ENCODE data around the gene BCAS3. TPM values are rescaled to one million over a fixed set of nuclear protein-coding genes. Genes with fewer than 3 reads are reported as not detected.

BCAS3 gene
- total RNA-seq, 3 donors from 2014 or later: 3.6 to 4.2 (median 4.1) TPM

- Mint-ChIP-seq H3K4me1 (ENCODE audit: low read depth) (no peaks in the 10 kb centered on the region), H3K9me3 (no peaks in the 10 kb centered on the region), H3K4me3 (no peak overlapping the region), H3K36me3 (ENCODE audit: insufficient read depth) (peaks cover 2% of the 10 kb centered on the region), H3K27me3 (ENCODE audit: low read depth) (peaks cover 7% of the 10 kb centered on the region)
- DNase-seq (no peak), ATAC-seq (no peak)
These were observed 711.1 kb downstream of the BCAS3 start for GRCh38 chr17:61388561-61389356.

GRCh38 chr17:61389670-61390478 is 712.2 kb downstream of the BCAS3 start:
- Mint-ChIP-seq H3K36me3 (ENCODE audit: insufficient read depth) (peaks cover 2% of the 10 kb centered on the region), H3K4me3 (no peak overlapping the region), H3K9me3 (no peaks in the 10 kb centered on the region), H3K4me1 (ENCODE audit: low read depth) (no peaks in the 10 kb centered on the region), H3K27me3 (ENCODE audit: low read depth) (peaks cover 13% of the 10 kb centered on the region)
- ATAC-seq (peak; percentile 64 to 67), DNase-seq (no peak)

DNA sequence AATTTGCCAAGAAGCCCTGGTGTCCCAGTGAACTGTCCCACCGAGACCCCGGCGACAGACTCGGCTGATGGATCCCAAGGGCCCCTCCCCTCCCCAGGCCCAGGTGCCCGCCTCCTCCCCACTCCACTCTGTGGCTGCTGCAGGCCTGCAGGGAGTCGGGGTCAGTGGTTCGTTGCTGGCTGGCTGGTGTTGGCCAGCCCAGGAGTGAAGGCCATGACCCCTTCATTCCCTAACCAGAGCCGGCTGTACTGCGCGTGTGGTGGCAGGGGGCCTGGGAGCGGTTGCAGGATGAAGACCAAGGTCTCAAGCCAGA is 712.8 kb downstream of the BCAS3 start:
- Mint-ChIP-seq H3K4me3 (no peak overlapping the region), H3K9me3 (no peaks in the 10 kb centered on the region), H3K4me1 (ENCODE audit: low read depth) (peaks cover 2% of the 10 kb centered on the region), H3K36me3 (ENCODE audit: insufficient read depth) (peaks cover 2% of the 10 kb centered on the region), H3K27me3 (ENCODE audit: low read depth) (peaks cover 18% of the 10 kb centered on the region)
- DNase-seq (no peak), ATAC-seq (no peak)

- ATAC-seq: no peak
- H3K9me3 Mint-ChIP-seq: no peaks in the 10 kb centered on the region
- no peak for DNase-seq
- peaks cover 2% of the 10 kb centered on the region for H3K36me3 Mint-ChIP-seq (ENCODE audit: insufficient read depth)
- no peak overlapping the region for H3K4me3 Mint-ChIP-seq
- peaks cover 25% of the 10 kb centered on the region for H3K27me3 Mint-ChIP-seq (ENCODE audit: low read depth)
- peaks cover 5% of the 10 kb centered on the region for H3K4me1 Mint-ChIP-seq (ENCODE audit: low read depth)
These were observed 714.1 kb downstream of the BCAS3 start for GRCh38 chr17:61391595-61392291.

DNA sequence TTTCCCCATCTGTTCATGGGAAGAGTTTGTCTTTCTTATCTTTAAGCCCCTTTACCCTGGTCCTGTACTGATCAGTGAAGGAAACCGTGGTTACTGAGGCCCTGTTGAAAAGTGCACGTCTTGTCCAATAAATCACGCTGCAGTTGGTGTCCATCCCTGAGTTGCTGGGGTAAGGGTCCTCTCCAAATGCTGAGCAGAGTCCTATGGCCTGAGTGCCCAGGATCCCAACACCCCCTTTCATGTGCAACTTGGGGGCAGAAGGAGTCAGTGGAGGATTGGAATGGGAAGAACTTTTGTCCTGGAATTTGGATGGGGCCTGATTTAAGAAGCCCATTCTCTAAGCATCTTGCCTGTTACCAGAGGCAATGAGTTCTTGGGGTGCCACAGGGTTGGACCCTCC is 715.0 kb downstream of the BCAS3 start:
- Mint-ChIP-seq H3K9me3 (no peaks in the 10 kb centered on the region), H3K4me1 (ENCODE audit: low read depth) (peaks cover 5% of the 10 kb centered on the region), H3K4me3 (no peak overlapping the region), H3K27me3 (ENCODE audit: low read depth) (peaks cover 28% of the 10 kb centered on the region), H3K36me3 (ENCODE audit: insufficient read depth) (peaks cover 2% of the 10 kb centered on the region)
- DNase-seq: no peak
- ATAC-seq: no peak

GRCh38 chr17:61393550-61393903 is 715.9 kb downstream of the BCAS3 start:
- Mint-ChIP-seq H3K4me1 (ENCODE audit: low read depth) (peaks cover 12% of the 10 kb centered on the region), H3K9me3 (no peaks in the 10 kb centered on the region), H3K27me3 (ENCODE audit: low read depth) (peaks cover 35% of the 10 kb centered on the region), H3K36me3 (ENCODE audit: insufficient read depth) (peaks cover 2% of the 10 kb centered on the region), H3K4me3 (no peak overlapping the region)
- no peak for DNase-seq
- ATAC-seq: no peak

GRCh38 chr17:61393904-61394629 is 716.4 kb downstream of the BCAS3 start:
- no peak for ATAC-seq
- Mint-ChIP-seq H3K9me3 (no peaks in the 10 kb centered on the region), H3K36me3 (ENCODE audit: insufficient read depth) (peaks cover 2% of the 10 kb centered on the region), H3K27me3 (ENCODE audit: low read depth) (peaks cover 35% of the 10 kb centered on the region), H3K4me1 (ENCODE audit: low read depth) (peaks cover 15% of the 10 kb centered on the region), H3K4me3 (no peak overlapping the region)
- no peak for DNase-seq

DNA sequence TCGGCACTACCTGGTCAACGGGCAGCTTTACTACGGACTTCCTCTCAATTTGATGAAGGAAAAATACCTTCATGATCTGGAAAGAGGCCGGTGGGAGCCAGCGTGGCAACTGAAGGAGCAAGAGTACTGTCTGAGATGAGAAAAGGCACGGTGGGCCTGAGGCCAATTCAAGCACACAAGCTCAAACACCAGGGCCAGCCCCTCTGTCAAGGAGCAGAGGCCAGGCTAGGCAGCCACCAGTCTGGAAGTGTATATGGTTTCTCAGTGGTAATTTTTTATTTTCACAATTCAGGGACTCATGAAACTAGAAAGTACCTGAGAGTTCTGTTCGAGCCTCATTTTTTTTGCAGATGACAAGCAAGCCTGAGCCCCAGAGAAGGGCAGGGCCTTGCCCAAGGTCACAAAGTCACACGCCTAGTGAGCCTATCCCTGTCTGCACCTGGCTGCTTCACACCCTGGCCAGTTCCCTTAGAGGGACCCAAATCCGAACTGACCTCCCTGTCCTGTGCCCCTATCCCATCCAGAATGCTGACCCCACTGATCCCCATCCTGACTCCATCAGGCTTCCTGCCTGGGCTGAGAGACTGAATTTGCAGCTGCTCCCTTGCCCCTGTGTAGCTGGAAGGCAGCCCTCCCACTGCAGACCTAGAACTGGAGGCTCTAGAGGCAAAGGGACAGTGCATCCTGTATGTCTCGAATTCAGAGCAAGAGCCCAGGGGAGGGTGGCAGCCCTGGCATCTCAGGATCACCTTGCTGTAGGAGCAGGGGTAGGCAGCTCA is 717.2 kb downstream of the BCAS3 start:
- no peaks in the 10 kb centered on the region for H3K9me3 Mint-ChIP-seq
- ATAC-seq (no peak), DNase-seq (no peak)
- H3K4me1 Mint-ChIP-seq (ENCODE audit: low read depth): peaks cover 15% of the 10 kb centered on the region
- peaks cover 2% of the 10 kb centered on the region for H3K36me3 Mint-ChIP-seq (ENCODE audit: insufficient read depth)
- peaks cover 34% of the 10 kb centered on the region for H3K27me3 Mint-ChIP-seq (ENCODE audit: low read depth)
- H3K4me3 Mint-ChIP-seq: no peak overlapping the region

DNA sequence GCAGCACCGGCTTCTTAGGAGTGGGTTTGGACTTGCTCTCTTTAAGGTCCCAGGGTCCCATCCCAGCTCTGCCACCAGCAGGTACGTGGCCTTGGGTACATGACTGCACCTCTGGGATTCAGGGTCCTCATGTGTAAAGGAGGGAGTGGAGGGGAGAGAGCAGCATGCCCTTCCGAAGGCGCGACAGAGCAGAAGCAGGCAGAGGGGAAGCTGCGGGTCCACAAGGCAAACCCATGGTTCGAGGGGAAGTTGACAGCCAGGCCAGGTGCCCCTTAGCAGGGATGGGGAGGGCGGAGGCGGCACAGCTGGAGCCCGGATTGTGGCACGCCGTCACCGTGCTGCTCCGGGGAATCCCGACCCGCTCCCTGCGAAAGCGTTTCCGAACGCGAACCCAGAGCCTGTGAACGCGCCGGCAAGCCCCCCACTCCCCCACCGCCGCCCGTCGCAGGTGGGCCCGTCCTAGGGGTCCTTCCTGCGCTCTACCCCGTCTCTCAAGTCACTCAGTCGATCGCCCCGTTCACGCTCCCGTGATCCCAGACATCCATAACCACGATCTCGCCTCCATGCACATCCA is 717.8 kb downstream of the BCAS3 start:
- Mint-ChIP-seq H3K9me3 (no peaks in the 10 kb centered on the region), H3K4me1 (ENCODE audit: low read depth) (peaks cover 15% of the 10 kb centered on the region), H3K27me3 (ENCODE audit: low read depth) (peaks cover 34% of the 10 kb centered on the region), H3K4me3 (no peak overlapping the region), H3K36me3 (ENCODE audit: insufficient read depth) (peaks cover 2% of the 10 kb centered on the region)
- ATAC-seq (no peak), DNase-seq (no peak)

DNA sequence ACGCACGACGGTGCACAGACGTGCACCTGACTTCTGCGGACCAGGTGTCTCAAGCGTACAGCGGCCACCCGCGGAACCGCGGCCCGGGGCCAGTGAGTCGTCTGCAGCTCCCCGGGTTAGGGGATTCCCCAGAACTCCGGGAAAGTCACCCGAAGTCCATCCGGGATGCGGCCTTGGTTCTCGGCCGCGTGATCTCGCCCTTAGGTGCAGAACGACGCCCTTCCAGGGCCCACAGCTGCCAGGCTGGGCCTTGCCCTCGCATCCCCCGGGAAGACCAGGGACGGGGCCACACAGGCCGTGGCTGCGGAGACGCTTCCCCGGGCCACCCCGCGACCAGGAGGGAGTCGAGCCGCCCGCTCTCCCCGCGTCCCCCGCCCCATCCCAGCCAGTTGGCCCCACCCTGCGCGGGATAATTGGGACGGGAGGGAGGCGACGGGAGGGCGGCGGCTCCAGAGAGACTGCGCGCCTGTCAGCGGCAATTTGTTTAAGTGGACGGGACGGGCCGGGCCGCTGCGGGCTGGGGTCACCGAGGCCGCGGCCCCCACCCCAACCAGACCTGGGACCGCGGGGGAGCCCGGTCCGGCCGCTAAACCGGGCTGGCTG is 718.4 kb downstream of the BCAS3 start:
- DNase-seq (no peak), ATAC-seq (no peak)
- Mint-ChIP-seq H3K4me1 (ENCODE audit: low read depth) (peaks cover 21% of the 10 kb centered on the region), H3K27me3 (ENCODE audit: low read depth) (peaks cover 40% of the 10 kb centered on the region), H3K36me3 (ENCODE audit: insufficient read depth) (peaks cover 2% of the 10 kb centered on the region), H3K9me3 (no peaks in the 10 kb centered on the region), H3K4me3 (no peak overlapping the region)

GRCh38 chr17:61396586-61397085 is 719.0 kb downstream of the BCAS3 start:
- ATAC-seq (no peak), DNase-seq (no peak)
- Mint-ChIP-seq H3K9me3 (no peaks in the 10 kb centered on the region), H3K36me3 (ENCODE audit: insufficient read depth) (peaks cover 2% of the 10 kb centered on the region), H3K4me1 (ENCODE audit: low read depth) (peaks cover 25% of the 10 kb centered on the region), H3K4me3 (no peak overlapping the region), H3K27me3 (ENCODE audit: low read depth) (peaks cover 45% of the 10 kb centered on the region)

DNA sequence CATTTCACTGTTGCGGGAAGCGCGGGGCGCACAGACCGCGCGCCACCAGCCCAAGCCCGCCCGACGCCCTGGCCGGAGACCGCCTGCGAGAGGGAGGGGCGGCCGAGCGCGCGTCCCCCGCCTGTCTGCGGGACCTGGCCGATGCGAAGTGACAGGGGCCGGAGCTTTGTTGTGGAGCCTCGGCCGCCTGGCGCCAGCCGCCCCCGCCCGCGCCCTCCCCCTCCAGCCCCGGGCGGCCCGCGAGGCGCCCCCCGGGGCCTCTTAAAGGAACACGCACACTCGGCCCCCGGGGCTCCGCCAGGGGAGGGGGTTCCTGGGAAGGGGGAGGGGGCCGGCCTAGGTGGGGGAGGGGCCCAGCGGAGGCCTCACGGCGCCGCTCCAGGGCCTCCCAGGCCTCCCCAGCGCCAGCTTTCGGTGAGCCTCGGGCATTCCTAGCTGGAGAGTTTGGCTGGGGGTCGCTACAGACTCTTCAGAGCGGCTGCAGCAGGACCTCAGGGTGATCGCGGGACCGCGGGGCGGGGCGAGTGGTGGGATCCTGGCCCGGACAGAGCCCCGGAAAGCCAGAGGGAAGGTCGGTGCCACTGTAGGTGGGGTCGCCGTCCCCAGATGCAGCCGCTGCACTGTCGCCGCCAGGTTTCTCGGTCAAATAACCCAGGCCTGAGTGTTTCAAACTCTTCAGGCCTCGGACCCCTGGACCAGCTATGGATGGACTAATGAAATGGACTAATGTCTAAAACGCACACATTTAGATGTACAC is 719.6 kb downstream of the BCAS3 start:
- Mint-ChIP-seq H3K9me3 (no peaks in the 10 kb centered on the region), H3K27me3 (ENCODE audit: low read depth) (peaks cover 48% of the 10 kb centered on the region), H3K4me3 (no peak overlapping the region), H3K36me3 (ENCODE audit: insufficient read depth) (peaks cover 2% of the 10 kb centered on the region), H3K4me1 (ENCODE audit: low read depth) (peaks cover 27% of the 10 kb centered on the region)
- no peak for ATAC-seq
- DNase-seq: no peak
